ENCODE results near the gene GMPR. TPM values are rescaled to one million over a fixed set of nuclear protein-coding genes. Genes with fewer than 3 reads are reported as not detected.
A peak's percentile ranks its signal among the peaks of the same experiment; 100 is the strongest.

GMPR gene
- polyA plus RNA-seq, 1 donor (not counting 4 experiments of a cell fraction or from before 2014, with no cell fraction given): 0.50 TPM

DNA sequence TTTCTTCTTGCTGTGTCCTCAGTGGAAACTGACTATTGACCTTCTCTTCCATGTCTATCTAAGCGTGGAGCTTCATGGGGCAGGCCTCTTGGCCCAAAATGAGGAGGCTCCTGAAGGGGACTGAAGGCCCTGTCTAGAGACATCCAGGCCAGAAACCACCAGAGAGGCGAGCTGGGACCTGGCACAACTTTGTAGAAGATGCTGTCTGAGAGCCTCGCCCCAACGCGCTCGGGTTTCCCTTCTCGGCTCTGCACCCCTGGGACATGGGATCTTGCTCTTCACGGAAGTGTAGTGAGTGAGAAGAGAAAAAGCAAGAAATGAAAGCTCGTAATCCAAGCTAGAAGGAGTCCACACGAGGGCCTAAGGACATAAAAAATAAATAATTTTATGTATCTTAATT, 96.8 kb downstream of the GMPR start:
- Histone ChIP-seq H3K27ac (ENCODE audit: control insufficient read depth, insufficient read depth, low read length) (peak overlapping the region; percentile 55), H3K4me3 (ENCODE audit: control insufficient read depth in 2 of 3, extremely low read depth in 1 of 3, insufficient read depth in 2 of 3, low read depth in 1 of 3, low read length in 3 of 3) (no peak overlapping the region), H4K20me1 (ENCODE audit: control insufficient read depth, extremely low read depth, insufficient read depth, low read length) (no peaks in the 10 kb centered on the region), H3K9ac (ENCODE audit: control insufficient read depth, extremely low read depth, insufficient read depth, low read length) (no peak overlapping the region), H3K9me1 (ENCODE audit: control insufficient read depth, extremely low read depth, insufficient read depth, low read length) (no peaks in the 10 kb centered on the region), H3K4me2 (ENCODE audit: control insufficient read depth, extremely low read depth, insufficient read depth, low read depth, low read length) (peak overlapping the region; percentile 55), H3K36me3 (ENCODE audit: control insufficient read depth in 2 of 2, extremely low read depth in 1 of 2, insufficient read depth in 2 of 2, low read length in 2 of 2) (no peaks in the 10 kb centered on the region), H3K79me2 (ENCODE audit: control insufficient read depth, insufficient read depth, low read length) (no peaks in the 10 kb centered on the region), H3K4me1 (ENCODE audit: control insufficient read depth, extremely low read depth, insufficient read depth, low read length) (peaks cover 72% of the 10 kb centered on the region), H3K9me3 (ENCODE audit: control insufficient read depth, low read depth, low read length) (no peaks in the 10 kb centered on the region), H2AFZ (ENCODE audit: control insufficient read depth, low read length) (no peak overlapping the region), H3K27me3 (ENCODE audit: control insufficient read depth, extremely low read depth, insufficient read depth, low read length) (no peaks in the 10 kb centered on the region)
- FAIRE-seq (no peak), DNase-seq (ENCODE audit: low read depth, low spot score) (no peak)
- dilution Hi-C loops (cut with MboI; ENCODE audit: extremely low pct_ligation_motif_present, low sequenced_read_pairs): no loop called here
- no peak for TF ChIP-seq EZH2 (IDR thresholded peaks at IDR 0.05; ENCODE audit: low read length)
- TF ChIP-seq, protein P1, sequence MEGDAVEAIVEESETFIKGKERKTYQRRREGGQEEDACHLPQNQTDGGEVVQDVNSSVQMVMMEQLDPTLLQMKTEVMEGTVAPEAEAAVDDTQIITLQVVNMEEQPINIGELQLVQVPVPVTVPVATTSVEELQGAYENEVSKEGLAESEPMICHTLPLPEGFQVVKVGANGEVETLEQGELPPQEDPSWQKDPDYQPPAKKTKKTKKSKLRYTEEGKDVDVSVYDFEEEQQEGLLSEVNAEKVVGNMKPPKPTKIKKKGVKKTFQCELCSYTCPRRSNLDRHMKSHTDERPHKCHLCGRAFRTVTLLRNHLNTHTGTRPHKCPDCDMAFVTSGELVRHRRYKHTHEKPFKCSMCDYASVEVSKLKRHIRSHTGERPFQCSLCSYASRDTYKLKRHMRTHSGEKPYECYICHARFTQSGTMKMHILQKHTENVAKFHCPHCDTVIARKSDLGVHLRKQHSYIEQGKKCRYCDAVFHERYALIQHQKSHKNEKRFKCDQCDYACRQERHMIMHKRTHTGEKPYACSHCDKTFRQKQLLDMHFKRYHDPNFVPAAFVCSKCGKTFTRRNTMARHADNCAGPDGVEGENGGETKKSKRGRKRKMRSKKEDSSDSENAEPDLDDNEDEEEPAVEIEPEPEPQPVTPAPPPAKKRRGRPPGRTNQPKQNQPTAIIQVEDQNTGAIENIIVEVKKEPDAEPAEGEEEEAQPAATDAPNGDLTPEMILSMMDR (optimal IDR thresholded peaks at IDR 0.05 in 1 of 3, IDR thresholded peaks at IDR 0.05 in 1 of 3, conservative IDR thresholded peaks at IDR 0.05 in 1 of 3; ENCODE audit: extremely low read depth in 1 of 3, insufficient read depth in 2 of 3, low read length in 3 of 3): no peak

DNA sequence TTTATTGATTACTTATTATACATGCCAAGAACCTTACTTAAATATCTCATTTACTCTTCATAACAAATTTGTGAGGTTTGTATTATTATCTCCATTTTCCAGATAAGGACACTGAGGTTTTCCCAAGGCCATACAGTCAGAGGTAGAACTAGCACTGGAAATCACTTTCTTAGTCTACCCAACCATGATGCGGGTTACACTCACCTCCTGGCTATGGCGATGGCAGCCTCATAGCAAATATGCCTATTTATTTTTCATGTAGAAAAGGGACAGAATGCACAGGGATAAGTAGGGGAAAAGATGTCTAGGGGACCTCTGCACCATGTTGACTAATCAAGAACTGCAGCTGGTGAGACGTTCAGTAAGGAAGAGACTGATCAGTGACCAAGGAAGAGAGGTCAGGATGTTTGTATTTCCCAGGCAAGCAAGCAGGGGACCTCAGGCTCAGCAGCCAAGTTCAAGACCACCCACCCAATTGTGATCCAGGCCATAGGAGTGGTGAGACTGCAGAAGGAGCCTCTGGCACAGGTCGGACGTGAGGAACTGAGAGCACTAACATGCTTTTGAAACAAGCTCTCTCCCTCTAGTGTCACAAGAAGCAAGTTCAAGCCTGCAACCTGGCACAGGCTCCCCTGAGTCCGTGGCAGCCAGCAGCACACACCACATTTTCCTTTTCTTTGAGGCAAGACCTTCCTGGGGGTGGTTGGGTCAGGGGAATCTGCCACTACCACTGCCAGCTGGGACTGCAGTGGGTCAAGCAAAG, 97.8 kb downstream of the GMPR start:
- dilution Hi-C loops (cut with MboI; ENCODE audit: extremely low pct_ligation_motif_present, low sequenced_read_pairs): no loop called here
- Histone ChIP-seq H3K4me1 (ENCODE audit: control insufficient read depth, extremely low read depth, insufficient read depth, low read length) (peaks cover 72% of the 10 kb centered on the region), H3K27ac (ENCODE audit: control insufficient read depth, insufficient read depth, low read length) (peak overlapping the region; percentile 1), H3K4me2 (ENCODE audit: control insufficient read depth, extremely low read depth, insufficient read depth, low read depth, low read length) (peak overlapping the region; percentile 46), H4K20me1 (ENCODE audit: control insufficient read depth, extremely low read depth, insufficient read depth, low read length) (no peaks in the 10 kb centered on the region), H3K27me3 (ENCODE audit: control insufficient read depth, extremely low read depth, insufficient read depth, low read length) (no peaks in the 10 kb centered on the region), H3K79me2 (ENCODE audit: control insufficient read depth, insufficient read depth, low read length) (no peaks in the 10 kb centered on the region), H3K9me1 (ENCODE audit: control insufficient read depth, extremely low read depth, insufficient read depth, low read length) (no peaks in the 10 kb centered on the region), H3K4me3 (ENCODE audit: control insufficient read depth in 2 of 3, extremely low read depth in 1 of 3, insufficient read depth in 2 of 3, low read depth in 1 of 3, low read length in 3 of 3) (peak overlapping the region in 1 of 3 experiments; percentile 5), H3K9ac (ENCODE audit: control insufficient read depth, extremely low read depth, insufficient read depth, low read length) (peak overlapping the region; percentile 1), H2AFZ (ENCODE audit: control insufficient read depth, low read length) (no peak overlapping the region), H3K36me3 (ENCODE audit: control insufficient read depth in 2 of 2, extremely low read depth in 1 of 2, insufficient read depth in 2 of 2, low read length in 2 of 2) (no peaks in the 10 kb centered on the region), H3K9me3 (ENCODE audit: control insufficient read depth, low read depth, low read length) (no peaks in the 10 kb centered on the region)
- TF ChIP-seq EZH2 (IDR thresholded peaks at IDR 0.05; ENCODE audit: low read length): no peak
- TF ChIP-seq, protein P1 (optimal IDR thresholded peaks at IDR 0.05 in 1 of 3, IDR thresholded peaks at IDR 0.05 in 1 of 3, conservative IDR thresholded peaks at IDR 0.05 in 1 of 3; ENCODE audit: extremely low read depth in 1 of 3, insufficient read depth in 2 of 3, low read length in 3 of 3): peak; percentile 24 to 50 (median 28)
- FAIRE-seq: peak; percentile 64
- no peak for DNase-seq (ENCODE audit: low read depth, low spot score)

Measured in keratinocyte (primary cell).